Chondrocyte (in vitro differentiated cells): ENCODE results near the gene GRXCR2. TPM values are rescaled to one million over a fixed set of nuclear protein-coding genes. Genes with fewer than 3 reads are reported as not detected.
A peak's percentile ranks its signal among the peaks of the same experiment; 100 is the strongest.

Experiments
- DNase-seq: peaks from one replicate; pipeline ENCODE4 v3.0.0; 2021; ENCODE audit warnings: mixed read lengths, low spot score
- H3K27ac Mint-ChIP-seq: one replicate; pipeline ENCODE4 v1.8.0; 2021; ENCODE audit warnings: mild to moderate bottlenecking, moderate library complexity, mixed read lengths; ENCODE audit not compliant: unreplicated experiment
- H3K27me3 Mint-ChIP-seq: 2 replicates; pipeline ENCODE4 v1.8.0; 2021; ENCODE audit warnings: low read depth, mixed read lengths
- H3K36me3 Mint-ChIP-seq: 2 replicates; pipeline ENCODE4 v1.8.0; 2021; ENCODE audit warnings: low read depth, mixed read lengths
- H3K4me1 Mint-ChIP-seq: 2 replicates; pipeline ENCODE4 v1.8.0; 2021; ENCODE audit warnings: low read depth, mild to moderate bottlenecking, mixed read lengths
- H3K4me3 Mint-ChIP-seq: one replicate; pipeline ENCODE4 v1.8.0; 2021; ENCODE audit warnings: mild to moderate bottlenecking, moderate library complexity, mixed read lengths; ENCODE audit not compliant: unreplicated experiment
- H3K9me3 Mint-ChIP-seq: 2 replicates; pipeline ENCODE4 v1.8.0; 2021; ENCODE audit warnings: low read depth, mixed read lengths
- total RNA-seq: library from RNA; stranded (reverse); gene quantifications from 3 replicates; pipeline ENCODE4 v1.2.1, GENCODE V29; 2021
- TF ChIP-seq, protein P1 (sequence below): fragments of 200-600 bp; sonication (generic); IDR thresholded peaks from 2 replicates; pipeline ENCODE4 v1.5.0; 2021; ENCODE audit warnings: antibody characterized with exemption, mild to moderate bottlenecking, moderate library complexity

Gene GRXCR2
- total RNA-seq, 1 donor from 2014 or later = not detected

DNA sequence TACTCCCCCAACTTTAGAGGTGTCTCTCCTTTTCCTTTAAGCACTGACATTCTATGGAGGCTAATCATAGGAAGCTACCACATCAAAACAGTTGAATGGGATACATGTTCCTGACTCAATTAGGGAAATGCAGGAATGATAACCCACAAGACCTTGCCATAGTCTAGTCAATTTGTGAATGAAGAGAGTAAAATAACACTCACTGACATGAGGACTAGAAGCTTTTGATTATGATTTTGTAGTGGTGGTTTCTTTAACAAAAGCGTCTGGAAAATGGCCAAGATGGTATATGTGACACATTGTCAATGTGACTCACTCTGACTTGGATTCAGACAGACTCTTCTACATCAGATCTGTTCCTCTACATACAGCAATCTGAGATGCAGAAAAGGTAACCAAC lies 24.0 kb downstream of the GRXCR2 start:
- Mint-ChIP-seq H3K4me3 (no peak overlapping the region), H3K27ac (no peak overlapping the region), H3K36me3 (no peaks in the 10 kb centered on the region), H3K4me1 (no peaks in the 10 kb centered on the region), H3K9me3 (peaks cover 5% of the 10 kb centered on the region), H3K27me3 (no peaks in the 10 kb centered on the region)
- TF ChIP-seq, protein P1, sequence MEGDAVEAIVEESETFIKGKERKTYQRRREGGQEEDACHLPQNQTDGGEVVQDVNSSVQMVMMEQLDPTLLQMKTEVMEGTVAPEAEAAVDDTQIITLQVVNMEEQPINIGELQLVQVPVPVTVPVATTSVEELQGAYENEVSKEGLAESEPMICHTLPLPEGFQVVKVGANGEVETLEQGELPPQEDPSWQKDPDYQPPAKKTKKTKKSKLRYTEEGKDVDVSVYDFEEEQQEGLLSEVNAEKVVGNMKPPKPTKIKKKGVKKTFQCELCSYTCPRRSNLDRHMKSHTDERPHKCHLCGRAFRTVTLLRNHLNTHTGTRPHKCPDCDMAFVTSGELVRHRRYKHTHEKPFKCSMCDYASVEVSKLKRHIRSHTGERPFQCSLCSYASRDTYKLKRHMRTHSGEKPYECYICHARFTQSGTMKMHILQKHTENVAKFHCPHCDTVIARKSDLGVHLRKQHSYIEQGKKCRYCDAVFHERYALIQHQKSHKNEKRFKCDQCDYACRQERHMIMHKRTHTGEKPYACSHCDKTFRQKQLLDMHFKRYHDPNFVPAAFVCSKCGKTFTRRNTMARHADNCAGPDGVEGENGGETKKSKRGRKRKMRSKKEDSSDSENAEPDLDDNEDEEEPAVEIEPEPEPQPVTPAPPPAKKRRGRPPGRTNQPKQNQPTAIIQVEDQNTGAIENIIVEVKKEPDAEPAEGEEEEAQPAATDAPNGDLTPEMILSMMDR = no peak
- DNase-seq = no peak

DNA sequence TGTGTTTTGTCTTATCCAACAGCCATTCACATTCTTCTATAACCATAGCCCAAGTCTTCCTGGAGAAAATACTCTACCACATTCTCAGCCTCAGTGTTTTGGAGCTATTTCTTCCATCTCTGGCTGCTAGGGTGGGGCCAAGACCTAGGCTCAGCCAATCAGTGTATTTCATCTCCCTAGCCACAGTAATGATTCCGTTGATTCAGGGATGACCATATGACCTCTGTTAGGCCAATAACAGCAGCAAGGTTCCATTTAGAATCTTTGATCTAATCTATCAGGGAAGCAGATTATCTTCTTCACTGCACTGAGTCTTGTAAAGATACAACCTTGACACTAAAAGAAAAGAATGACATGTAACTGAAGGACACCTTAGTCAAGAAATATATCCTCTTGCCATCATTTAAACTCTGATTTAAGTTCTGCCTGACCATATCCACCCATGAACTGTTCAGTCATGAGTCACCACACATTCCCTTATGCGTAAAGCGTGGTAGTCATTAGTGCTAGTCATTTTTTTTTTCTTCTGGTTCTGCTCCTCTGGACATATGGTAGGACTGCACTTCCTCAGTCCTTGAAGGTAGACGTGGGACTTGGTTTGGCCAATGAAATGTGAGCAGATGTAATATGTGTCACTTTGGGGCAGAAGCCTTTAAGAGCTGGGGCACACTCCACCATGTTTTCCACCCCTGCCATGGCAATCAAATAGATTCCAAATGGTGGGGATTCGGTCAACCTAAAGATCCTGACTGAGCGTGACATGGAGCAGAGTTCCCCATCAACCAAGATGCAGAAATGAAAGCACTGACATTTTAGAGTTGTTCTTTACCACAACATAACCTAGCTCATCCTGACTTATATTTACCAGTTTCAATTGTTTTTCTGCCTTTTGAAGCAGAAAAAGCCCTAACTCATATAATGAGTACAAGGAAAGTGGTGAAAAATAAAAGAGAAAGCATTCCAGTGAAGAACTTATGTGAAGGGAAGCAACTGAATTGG lies 25.0 kb downstream of the GRXCR2 start:
- Mint-ChIP-seq H3K4me1 (no peaks in the 10 kb centered on the region), H3K27ac (no peak overlapping the region), H3K4me3 (no peak overlapping the region), H3K27me3 (no peaks in the 10 kb centered on the region), H3K9me3 (peaks cover 5% of the 10 kb centered on the region), H3K36me3 (no peaks in the 10 kb centered on the region)
- DNase-seq = no peak
- TF ChIP-seq, protein P1 = no peak

GRCh38 chr5:145846081-145846480 lies 26.7 kb downstream of the GRXCR2 start:
- no peaks in the 10 kb centered on the region for H3K27me3 Mint-ChIP-seq
- no peaks in the 10 kb centered on the region for H3K36me3 Mint-ChIP-seq
- H3K9me3 Mint-ChIP-seq = peaks cover 5% of the 10 kb centered on the region
- TF ChIP-seq, protein P1 = no peak
- no peak overlapping the region for H3K4me3 Mint-ChIP-seq
- H3K27ac Mint-ChIP-seq = no peak overlapping the region
- DNase-seq = no peak
- no peaks in the 10 kb centered on the region for H3K4me1 Mint-ChIP-seq

- Mint-ChIP-seq H3K9me3 (peaks cover 2% of the 10 kb centered on the region), H3K27ac (no peak overlapping the region), H3K36me3 (no peaks in the 10 kb centered on the region), H3K4me3 (no peak overlapping the region), H3K4me1 (no peaks in the 10 kb centered on the region), H3K27me3 (no peaks in the 10 kb centered on the region)
- DNase-seq = no peak
- TF ChIP-seq, protein P1 = no peak
Measured at GRCh38 chr5:145841299-145841698, 31.5 kb downstream of the GRXCR2 start.

GRCh38 chr5:145840458-145841132 lies 32.2 kb downstream of the GRXCR2 start:
- H3K4me3 Mint-ChIP-seq = no peak overlapping the region
- no peaks in the 10 kb centered on the region for H3K36me3 Mint-ChIP-seq
- peaks cover 4% of the 10 kb centered on the region for H3K4me1 Mint-ChIP-seq
- H3K27me3 Mint-ChIP-seq = no peaks in the 10 kb centered on the region
- no peaks in the 10 kb centered on the region for H3K9me3 Mint-ChIP-seq
- no peak for DNase-seq
- TF ChIP-seq, protein P1 = no peak
- H3K27ac Mint-ChIP-seq = peak overlapping the region; percentile 6
